GM04504 (cell line): ENCODE results near the gene TRAK1.
A peak's percentile ranks its signal among the peaks of the same experiment; 100 is the strongest.

Source experiments
- DNase-seq: peaks from one replicate; pipeline ENCODE4 v3.0.0-alpha.2; 2012; ENCODE audit warnings: low read depth

TRAK1 gene

GRCh38 chr3:42247576-42248027, 156.4 kb downstream of the TRAK1 start:
- peak; percentile 25 for DNase-seq

GRCh38 chr3:42250761-42251160, 159.6 kb downstream of the TRAK1 start:
- no peak for DNase-seq

DNA sequence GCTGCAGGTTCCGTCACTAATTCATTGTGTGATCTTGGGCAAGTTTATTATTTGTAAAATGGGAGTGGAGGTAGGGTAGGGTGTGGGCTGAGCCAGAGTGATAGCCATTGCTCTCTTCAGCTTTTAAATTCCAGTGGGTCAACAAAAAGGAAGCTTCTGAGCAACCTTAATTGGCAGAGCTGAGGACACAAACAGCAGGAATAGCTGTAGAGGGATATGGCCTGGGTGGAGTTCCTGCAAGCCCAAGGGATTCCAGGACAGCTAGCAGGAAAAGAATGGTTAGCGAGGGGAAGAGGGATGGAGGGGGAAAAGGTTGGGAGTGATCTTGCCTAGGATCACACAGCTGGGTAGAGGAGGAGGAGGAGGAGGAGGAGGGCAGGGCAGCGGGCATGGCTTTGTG, 163.4 kb downstream of the TRAK1 start:
- DNase-seq: no peak

- DNase-seq: no peak
Measured at GRCh38 chr3:42256135-42256819, 165.1 kb downstream of the TRAK1 start.

- DNase-seq: no peak
Measured at GRCh38 chr3:42257007-42257406, 165.8 kb downstream of the TRAK1 start.

DNA sequence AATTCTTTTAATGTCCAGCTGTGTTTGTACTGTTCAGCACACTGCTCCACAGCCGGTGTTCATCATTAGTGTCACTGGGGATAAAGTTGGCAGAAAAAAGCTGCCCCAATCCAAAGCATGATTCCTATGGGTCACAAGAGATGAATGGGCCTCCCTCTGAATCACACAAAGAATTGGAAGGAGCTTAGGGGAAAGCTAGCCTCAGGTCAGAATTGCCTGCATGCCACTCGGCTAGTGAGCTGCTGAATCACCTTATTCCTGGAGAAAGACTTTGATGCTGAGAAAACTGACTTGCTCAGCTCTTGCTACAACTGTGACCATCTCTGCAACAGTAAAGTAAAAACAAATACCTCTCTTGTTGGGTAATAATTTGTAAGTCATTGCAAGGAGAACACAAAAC, 171.4 kb downstream of the TRAK1 start:
- peak; percentile 60 for DNase-seq

DNA sequence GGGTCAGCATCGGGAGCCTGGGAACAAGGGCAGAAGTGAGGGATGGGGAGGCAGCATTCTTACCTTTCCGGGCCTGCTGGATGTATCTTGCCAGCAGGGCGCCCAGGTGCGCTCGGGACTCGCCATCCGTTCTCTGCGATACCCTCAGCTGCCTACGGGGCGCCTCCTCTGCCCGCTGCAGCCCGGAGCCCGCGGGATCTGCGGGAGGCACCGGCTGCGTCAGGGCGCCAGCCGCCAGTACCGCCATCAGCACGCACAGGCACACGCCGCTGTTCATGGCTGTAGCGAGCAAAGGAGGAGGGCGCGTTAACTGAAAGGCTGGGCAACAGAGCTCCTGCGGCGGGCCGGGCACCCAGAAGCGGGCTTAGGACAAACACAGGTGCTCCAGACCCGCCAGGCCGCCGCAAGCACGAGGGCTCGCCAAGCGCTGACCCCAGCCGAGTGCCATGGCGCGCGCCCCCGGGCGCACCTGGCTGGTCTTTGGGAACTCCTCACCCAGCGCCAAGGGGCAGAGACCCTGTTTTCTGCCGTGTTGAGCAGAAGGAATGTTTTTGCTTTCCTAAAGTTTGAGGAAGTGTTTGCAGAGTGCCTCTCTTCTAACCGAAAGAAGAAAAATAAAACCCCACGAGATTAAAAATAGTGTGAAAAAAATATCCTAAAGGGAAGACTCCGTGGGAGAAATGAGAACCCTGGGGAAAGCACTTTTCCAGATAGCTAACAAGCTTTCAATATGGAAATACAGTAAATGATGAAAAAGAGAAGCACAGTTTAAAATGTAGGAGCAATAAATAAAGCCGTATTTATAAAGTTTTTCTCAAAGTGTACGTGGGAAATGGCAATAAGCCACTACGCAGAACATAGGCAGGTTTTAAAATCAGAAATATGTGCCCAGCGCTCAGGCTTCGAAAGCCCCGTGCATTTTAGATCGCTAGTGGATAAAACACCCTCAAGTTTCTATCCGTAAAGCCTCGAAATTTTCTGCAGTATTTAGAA, 172.5 kb downstream of the TRAK1 start:
- no peak for DNase-seq

GRCh38 chr3:42264399-42265058, 173.4 kb downstream of the TRAK1 start:
- no peak for DNase-seq

- DNase-seq: no peak
Measured at GRCh38 chr3:42265059-42265991, 174.2 kb downstream of the TRAK1 start.

DNA sequence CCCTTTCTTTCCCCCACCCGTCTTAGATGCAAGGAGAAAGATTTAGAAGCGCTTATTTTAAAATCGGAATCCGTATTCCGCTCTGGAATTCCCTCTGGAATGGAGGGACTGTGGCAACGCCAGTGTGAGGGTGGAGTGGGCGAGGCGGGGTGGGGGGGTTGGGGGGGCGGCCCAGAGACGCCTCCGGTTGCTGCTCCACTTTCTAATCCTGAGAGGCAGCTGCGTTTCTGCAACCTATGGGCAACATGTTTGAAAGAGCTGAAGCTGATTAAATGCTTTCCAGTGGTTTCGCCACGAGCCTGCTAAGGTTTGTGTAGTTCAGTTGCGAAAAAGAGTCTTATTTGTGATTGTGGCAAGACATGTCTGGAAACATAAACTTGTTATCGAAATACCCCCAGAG, 174.9 kb downstream of the TRAK1 start, which contains the start of gene CCK:
Gene CCK, minus strand, starts transcription at position 101 of the 400 bp plus-strand sequence. CDS start 2,555 bp downstream, outside the sequence.
- no peak for DNase-seq

- no peak for DNase-seq
Measured at GRCh38 chr3:42267878-42268277, 176.7 kb downstream of the TRAK1 start.

DNA sequence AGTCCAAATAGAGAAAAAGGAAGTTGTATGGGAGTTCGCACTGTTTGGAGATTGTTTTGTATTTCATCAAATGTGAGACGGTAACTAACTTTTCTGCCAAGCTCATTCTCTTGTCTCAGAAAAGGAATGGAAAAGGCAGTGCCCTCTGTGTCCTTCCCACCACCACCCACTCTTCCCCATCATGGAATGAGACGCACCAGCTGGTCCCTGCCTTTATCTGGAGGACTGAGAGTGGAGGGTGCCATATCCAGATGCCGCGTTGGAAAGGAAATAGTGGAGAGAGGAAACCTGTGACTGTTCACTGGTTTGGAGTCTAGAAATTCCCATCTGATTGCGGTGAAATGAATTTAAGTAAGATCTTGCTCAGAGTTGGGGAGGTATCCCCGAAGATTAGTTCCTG, 178.5 kb downstream of the TRAK1 start:
- no peak for DNase-seq

- no peak for DNase-seq
Measured at GRCh38 chr3:42270561-42270960, 179.4 kb downstream of the TRAK1 start.

- no peak for DNase-seq
Measured at GRCh38 chr3:42271786-42272185, 180.6 kb downstream of the TRAK1 start.

- no peak for DNase-seq
Measured at GRCh38 chr3:42273361-42273760, 182.2 kb downstream of the TRAK1 start.

DNA sequence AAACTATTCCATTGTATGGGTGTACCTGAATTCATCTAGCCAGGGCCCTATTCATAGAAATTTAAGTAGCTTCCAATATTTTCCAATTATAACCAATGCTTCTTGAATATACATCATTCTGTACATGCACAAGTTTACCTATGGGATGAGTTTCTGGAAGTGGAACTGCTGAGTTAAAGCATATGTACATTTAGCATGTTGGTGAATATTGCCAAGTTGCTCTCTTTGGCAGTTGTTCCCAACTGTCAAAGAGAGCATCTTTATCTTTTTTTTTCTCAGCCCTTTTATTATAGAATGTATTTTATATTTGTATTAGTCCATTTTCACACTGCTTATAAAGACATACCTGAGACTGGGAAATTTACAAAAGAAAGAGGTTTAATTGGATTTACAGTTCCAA, 183.1 kb downstream of the TRAK1 start:
- no peak for DNase-seq

DNA sequence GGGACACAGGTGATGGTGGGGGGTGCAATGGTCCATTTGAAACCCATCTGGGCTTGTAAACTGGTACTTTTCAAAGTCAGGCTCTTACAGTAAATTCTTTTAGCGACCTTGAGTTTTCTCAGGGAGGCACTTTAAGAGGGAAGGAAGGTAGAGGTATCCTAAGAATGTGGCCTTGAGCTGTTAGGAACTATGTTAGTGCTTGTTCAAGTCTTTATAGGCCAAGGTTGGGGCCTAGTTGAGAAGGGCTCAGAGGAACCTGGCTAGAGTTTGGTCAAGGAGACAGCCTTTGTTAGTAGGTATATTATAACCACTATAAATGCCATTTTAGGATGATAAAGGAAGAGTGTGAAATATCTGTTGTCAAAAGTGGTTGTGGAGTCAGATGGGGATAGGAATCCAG, 184.1 kb downstream of the TRAK1 start:
- DNase-seq: no peak
